ENCODE measurements around the gene SMO.
A peak's percentile ranks its signal among the peaks of the same experiment; 100 is the strongest.
"Not testable (repeated sequence)": the region's sequence is repeated elsewhere in the genome, so short reads cannot be mapped to it uniquely, and the experiment has no call there.

Gene SMO

GRCh38 chr7:129218514-129219062 lies 30.2 kb downstream of the SMO start:
- POLR2A ChIA-PET (ENCODE audit: low non-redundant PET): no interaction called here
- peak; percentile 64 for DNase-seq (ENCODE audit: low spot score)
- CTCF ChIA-PET: interaction anchor here (0.5 to 2.0 kb wide), 19 partner anchors 9 to 800 kb away, joined by 3 to 17 read pairs (median 4); no protein-coding TSS in a partner anchor
- H3K27ac ChIP-seq: no peak overlapping the region
- peak; percentile 91 for TF ChIP-seq CTCF (conservative IDR thresholded peaks at IDR 0.05; ENCODE audit: low read depth)

- CTCF ChIA-PET: interaction anchor here (0.5 to 2.0 kb wide), 16 partner anchors 8 to 801 kb away, joined by 3 to 17 read pairs (median 4); no protein-coding TSS in a partner anchor
- DNase-seq (ENCODE audit: low spot score); POLR2A ChIA-PET (ENCODE audit: low non-redundant PET); H3K27ac ChIP-seq: not testable (repeated sequence)
Observed at GRCh38 chr7:129219166-129219565, 30.7 kb downstream of the SMO start.

- DNase-seq (ENCODE audit: low spot score): no peak
- CTCF ChIA-PET: interaction anchor here (0.7 kb wide), 1 partner anchor 166 kb away, joined by 4 read pairs; no protein-coding TSS in a partner anchor
- no peak for TF ChIP-seq CTCF (conservative IDR thresholded peaks at IDR 0.05; ENCODE audit: low read depth)
- POLR2A ChIA-PET (ENCODE audit: low non-redundant PET): no interaction called here
- no peak overlapping the region for H3K27ac ChIP-seq
Observed at GRCh38 chr7:129222064-129222463, 33.6 kb downstream of the SMO start.

- peak within 1 kb of the TSS; percentile 96 for H3K27ac ChIP-seq
- CTCF ChIA-PET: interaction anchor here (0.6 kb wide), 1 partner anchor 80 kb away, joined by 3 read pairs; no protein-coding TSS in a partner anchor
- no peak for TF ChIP-seq CTCF (conservative IDR thresholded peaks at IDR 0.05; ENCODE audit: low read depth)
- peak; percentile 87 for DNase-seq (ENCODE audit: low spot score)
- POLR2A ChIA-PET (ENCODE audit: low non-redundant PET): interaction anchor here (0.6 kb wide), 1 partner anchor 72 kb away, joined by 4 read pairs; no protein-coding TSS in a partner anchor
Observed at GRCh38 chr7:129224251-129225205, 36.1 kb downstream of the SMO start, which contains the start of gene AHCYL2. Gene AHCYL2, plus strand, starts transcription at chr7:129225030.

- peak; percentile 23 for DNase-seq (ENCODE audit: low spot score)
- no peak for TF ChIP-seq CTCF (conservative IDR thresholded peaks at IDR 0.05; ENCODE audit: low read depth)
- CTCF ChIA-PET: interaction anchor here (0.7 to 1.4 kb wide), 2 partner anchors 73 to 1446 kb away, joined by 3 to 4 read pairs; no protein-coding TSS in a partner anchor
- peak overlapping the region; percentile 96 for H3K27ac ChIP-seq
- POLR2A ChIA-PET (ENCODE audit: low non-redundant PET): no interaction called here
Observed at GRCh38 chr7:129225206-129225930, 36.9 kb downstream of the SMO start.

- no peak for TF ChIP-seq CTCF (conservative IDR thresholded peaks at IDR 0.05; ENCODE audit: low read depth)
- peak overlapping the region; percentile 96 for H3K27ac ChIP-seq
- no peak for DNase-seq (ENCODE audit: low spot score)
- CTCF ChIA-PET: interaction anchor here (0.7 to 1.4 kb wide), 2 partner anchors 72 to 1446 kb away, joined by 3 to 4 read pairs; no protein-coding TSS in a partner anchor
- POLR2A ChIA-PET (ENCODE audit: low non-redundant PET): no interaction called here
Observed at GRCh38 chr7:129225931-129226572, 37.6 kb downstream of the SMO start.
